ENCODE results near the gene KRIT1.
"Not testable (repeated sequence)": the region's sequence is repeated elsewhere in the genome, so short reads cannot be mapped to it uniquely, and the experiment has no call there.

KRIT1 gene

GRCh38 chr7:92206672-92207071 lies 39.0 kb downstream of the KRIT1 start:
- no peak for DNase-seq
- Histone ChIP-seq H3K9me3 (ENCODE audit: insufficient read depth, low read length, severe bottlenecking) (peaks cover 13% of the 10 kb centered on the region), H2AFZ (ENCODE audit: low read depth, low read length) (no peak overlapping the region), H3K9ac (ENCODE audit: low read depth, low read length) (no peak overlapping the region), H3K27ac (ENCODE audit: low read length) (no peak overlapping the region), H3K36me3 (ENCODE audit: insufficient read depth, low read length) (peaks cover 91% of the 10 kb centered on the region), H4K20me1 (ENCODE audit: insufficient read depth, low read length) (peaks cover 3% of the 10 kb centered on the region; the same call in 1 of the 2 replicates), H3K27me3 (ENCODE audit: insufficient read depth, low read length, poor library complexity) (no peaks in the 10 kb centered on the region), H3K4me3 (ENCODE audit: low read depth in 1 of 2, low read length in 2 of 2) (no peak overlapping the region), H3K79me2 (ENCODE audit: insufficient read depth, low read length) (peaks cover 5% of the 10 kb centered on the region; the same call in 1 of the 2 replicates), H3K4me2 (ENCODE audit: insufficient read depth, low read length) (no peak overlapping the region), H3K4me1 (ENCODE audit: insufficient read depth, low read length) (no peaks in the 10 kb centered on the region)
- ATAC-seq (ENCODE audit: insufficient read depth, low read depth) = no peak
- TF ChIP-seq CTCF (IDR thresholded peaks at IDR 0.05; ENCODE audit: borderline replicate concordance, extremely low read depth, low read length, poor library complexity, severe bottlenecking) (no peak), EZH2 (IDR thresholded peaks at IDR 0.05; ENCODE audit: borderline replicate concordance, low read depth, low read length, severe bottlenecking) (no peak)

DNA sequence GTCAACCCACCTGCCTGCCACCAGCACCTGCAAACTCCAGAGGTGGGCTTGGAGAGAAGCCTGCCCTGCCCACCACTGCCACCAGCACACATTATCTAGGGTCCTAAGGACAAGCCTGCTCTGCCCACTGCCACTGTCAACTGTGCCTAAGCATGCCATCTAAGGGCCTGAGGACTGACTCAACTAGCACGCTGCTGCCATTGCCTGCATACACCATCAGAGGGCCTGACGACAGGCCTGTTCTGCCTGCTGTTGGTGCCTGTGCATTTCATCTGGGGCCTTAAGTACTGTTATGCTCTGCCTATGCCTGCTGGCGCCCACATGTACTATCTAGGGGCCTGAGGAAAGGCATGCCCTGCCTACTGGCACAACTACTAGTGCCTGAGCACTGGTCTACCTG lies 39.7 kb downstream of the KRIT1 start:
- no peak for TF ChIP-seq EZH2 (IDR thresholded peaks at IDR 0.05; ENCODE audit: borderline replicate concordance, low read depth, low read length, severe bottlenecking)
- no peak for TF ChIP-seq CTCF (IDR thresholded peaks at IDR 0.05; ENCODE audit: borderline replicate concordance, extremely low read depth, low read length, poor library complexity, severe bottlenecking)
- Histone ChIP-seq H3K9ac (ENCODE audit: low read depth, low read length) (no peak overlapping the region), H3K36me3 (ENCODE audit: insufficient read depth, low read length) (peaks cover 89% of the 10 kb centered on the region), H3K27ac (ENCODE audit: low read length) (no peak overlapping the region), H3K4me1 (ENCODE audit: insufficient read depth, low read length) (no peaks in the 10 kb centered on the region), H3K27me3 (ENCODE audit: insufficient read depth, low read length, poor library complexity) (no peaks in the 10 kb centered on the region), H3K9me3 (ENCODE audit: insufficient read depth, low read length, severe bottlenecking) (peaks cover 13% of the 10 kb centered on the region), H3K4me3 (ENCODE audit: low read depth in 1 of 2, low read length in 2 of 2) (no peak overlapping the region), H3K4me2 (ENCODE audit: insufficient read depth, low read length) (no peak overlapping the region), H2AFZ (ENCODE audit: low read depth, low read length) (no peak overlapping the region), H4K20me1 (ENCODE audit: insufficient read depth, low read length) (peaks cover 3% of the 10 kb centered on the region; the same call in 1 of the 2 replicates), H3K79me2 (ENCODE audit: insufficient read depth, low read length) (peaks cover 5% of the 10 kb centered on the region; the same call in 1 of the 2 replicates)
- DNase-seq (no peak), ATAC-seq (ENCODE audit: insufficient read depth, low read depth) (no peak)

DNA sequence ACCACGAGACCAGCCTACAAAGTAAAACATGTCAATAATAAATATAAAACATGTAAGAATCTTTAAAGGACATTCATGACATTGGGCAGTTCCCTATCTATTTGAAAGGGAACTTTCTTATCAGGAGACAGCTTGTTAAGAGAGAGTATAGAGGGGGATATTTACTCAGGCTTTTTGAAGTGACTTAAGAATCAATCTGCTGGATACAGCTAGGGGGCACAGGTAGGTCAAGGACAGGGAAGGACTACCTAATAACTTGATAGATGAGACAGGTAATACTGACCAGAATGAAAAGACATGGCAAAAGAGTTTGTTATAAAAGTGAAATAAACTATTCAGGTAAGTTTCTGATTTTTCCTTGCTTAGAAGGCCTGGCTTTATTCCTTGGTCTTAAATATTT lies 44.9 kb downstream of the KRIT1 start:
- TF ChIP-seq CTCF (IDR thresholded peaks at IDR 0.05; ENCODE audit: borderline replicate concordance, extremely low read depth, low read length, poor library complexity, severe bottlenecking) = no peak
- TF ChIP-seq EZH2 (IDR thresholded peaks at IDR 0.05; ENCODE audit: borderline replicate concordance, low read depth, low read length, severe bottlenecking) = no peak

GRCh38 chr7:92192326-92192725 lies 53.4 kb downstream of the KRIT1 start:
- Histone ChIP-seq H3K27me3 (ENCODE audit: insufficient read depth, low read length, poor library complexity) (no peaks in the 10 kb centered on the region), H3K4me1 (ENCODE audit: insufficient read depth, low read length) (no peaks in the 10 kb centered on the region), H3K9ac (ENCODE audit: low read depth, low read length) (no peak overlapping the region), H3K9me3 (ENCODE audit: insufficient read depth, low read length, severe bottlenecking) (peaks cover 6% of the 10 kb centered on the region), H4K20me1 (ENCODE audit: insufficient read depth, low read length) (no peaks in the 10 kb centered on the region), H3K4me2 (ENCODE audit: insufficient read depth, low read length) (no peak overlapping the region), H3K27ac (ENCODE audit: low read length) (no peak overlapping the region), H3K36me3 (ENCODE audit: insufficient read depth, low read length) (peaks cover 27% of the 10 kb centered on the region; the same call in 1 of the 2 replicates), H2AFZ (ENCODE audit: low read depth, low read length) (no peak overlapping the region), H3K4me3 (ENCODE audit: low read depth in 1 of 2, low read length in 2 of 2) (no peak overlapping the region), H3K79me2 (ENCODE audit: insufficient read depth, low read length) (no peaks in the 10 kb centered on the region)
- DNase-seq = no peak
- TF ChIP-seq CTCF (IDR thresholded peaks at IDR 0.05; ENCODE audit: borderline replicate concordance, extremely low read depth, low read length, poor library complexity, severe bottlenecking) (no peak), EZH2 (IDR thresholded peaks at IDR 0.05; ENCODE audit: borderline replicate concordance, low read depth, low read length, severe bottlenecking) (no peak)
- ATAC-seq (ENCODE audit: insufficient read depth, low read depth) = no peak

More for the DNA sequence above, 44.9 kb downstream of the KRIT1 start:
- DNase-seq = no peak
- Histone ChIP-seq H3K27ac (ENCODE audit: low read length) (no peak overlapping the region), H3K9me3 (ENCODE audit: insufficient read depth, low read length, severe bottlenecking) (no peaks in the 10 kb centered on the region), H3K4me1 (ENCODE audit: insufficient read depth, low read length) (no peaks in the 10 kb centered on the region), H3K4me2 (ENCODE audit: insufficient read depth, low read length) (no peak overlapping the region), H3K4me3 (ENCODE audit: low read depth in 1 of 2, low read length in 2 of 2) (no peak overlapping the region), H2AFZ (ENCODE audit: low read depth, low read length) (no peak overlapping the region), H3K9ac (ENCODE audit: low read depth, low read length) (no peak overlapping the region), H3K27me3 (ENCODE audit: insufficient read depth, low read length, poor library complexity) (no peaks in the 10 kb centered on the region), H3K79me2 (ENCODE audit: insufficient read depth, low read length) (no peaks in the 10 kb centered on the region), H4K20me1 (ENCODE audit: insufficient read depth, low read length) (no peaks in the 10 kb centered on the region), H3K36me3 (ENCODE audit: insufficient read depth, low read length) (peaks cover 69% of the 10 kb centered on the region)
- no peak for ATAC-seq (ENCODE audit: insufficient read depth, low read depth)

GRCh38 chr7:92189246-92189645 lies 56.5 kb downstream of the KRIT1 start:
- H3K27me3 ChIP-seq (ENCODE audit: insufficient read depth, low read length, poor library complexity); H3K9ac ChIP-seq (ENCODE audit: low read depth, low read length); H3K9me3 ChIP-seq (ENCODE audit: insufficient read depth, low read length, severe bottlenecking); DNase-seq; H3K36me3 ChIP-seq (ENCODE audit: insufficient read depth, low read length); H3K4me2 ChIP-seq (ENCODE audit: insufficient read depth, low read length); ATAC-seq (ENCODE audit: insufficient read depth, low read depth); H4K20me1 ChIP-seq (ENCODE audit: insufficient read depth, low read length); H3K4me3 ChIP-seq (ENCODE audit: low read depth in 1 of 2, low read length in 2 of 2); H2AFZ ChIP-seq (ENCODE audit: low read depth, low read length); H3K27ac ChIP-seq (ENCODE audit: low read length); H3K4me1 ChIP-seq (ENCODE audit: insufficient read depth, low read length); H3K79me2 ChIP-seq (ENCODE audit: insufficient read depth, low read length): not testable (repeated sequence)

Data from DND-41 (cell line).